A673 (cell line): ENCODE data around the gene BUD31. TPM values are rescaled to one million over a fixed set of nuclear protein-coding genes. Genes with fewer than 3 reads are reported as not detected.

ENCODE experiments used
- BruUV-seq: library from RNA; stranded (reverse); fragments of 400-500 nt; replicated peaks from 2 replicates; lab custom pipeline; 2021; lab: Mats Ljungman, UMichigan
- CTCF ChIA-PET: fragments of 300-600 bp; sonication (Branson Sonifier 250); formaldehyde crosslinking; loops from one replicate; lab custom pipeline; 2022; ENCODE audit warnings: antibody characterized with exemption; lab: Charles Lee
- POLR2A ChIA-PET: fragments of 300-600 bp; sonication (Branson Sonifier 250); formaldehyde crosslinking; loops from one replicate; lab custom pipeline; 2022; ENCODE audit warnings: antibody characterized with exemption; ENCODE audit not compliant: low non-redundant PET; lab: Charles Lee
- DNase-seq: peaks from one replicate; pipeline ENCODE4 v3.0.0-alpha.2; 2015; ENCODE audit warnings: low spot score
- H3K27ac ChIP-seq: fragments of 200-600 bp; sonication (generic); 2 replicates; pipeline ENCODE4 v1.5.1; 2016; ENCODE audit warnings: mixed run types, low read depth, mild to moderate bottlenecking, mixed read lengths, antibody characterized with exemption, low read length; ENCODE audit not compliant: poor library complexity, severe bottlenecking
- H3K27me3 ChIP-seq: fragments of 200-600 bp; sonication (generic); replicated peaks from 2 replicates; pipeline ENCODE4 v1.6.1; 2017; ENCODE audit warnings: mixed run types, low read depth, mild to moderate bottlenecking, mixed read lengths, antibody characterized with exemption, low read length; ENCODE audit not compliant: insufficient read depth, poor library complexity
- H3K36me3 ChIP-seq: fragments of 200-600 bp; sonication (generic); 2 replicates; pipeline ENCODE4 v1.6.1; 2016; ENCODE audit warnings: mixed run types, mild to moderate bottlenecking, mixed read lengths, antibody characterized with exemption, low read length; ENCODE audit not compliant: insufficient read depth, poor library complexity, severe bottlenecking
- H3K4me1 ChIP-seq: fragments of 200-600 bp; sonication (generic); 2 replicates; pipeline ENCODE4 v1.6.1; 2017; ENCODE audit warnings: mixed run types, mild to moderate bottlenecking, mixed read lengths, antibody characterized with exemption, low read length; ENCODE audit not compliant: insufficient read depth, poor library complexity, severe bottlenecking
- H3K4me3 ChIP-seq: fragments of 200-600 bp; sonication (generic); 2 replicates; pipeline ENCODE4 v1.5.1; 2016; ENCODE audit warnings: low read depth, mixed run types, mild to moderate bottlenecking, mixed read lengths, low read length; ENCODE audit not compliant: poor library complexity, severe bottlenecking
- H3K9me3 ChIP-seq: fragments of 200-600 bp; sonication (generic); 2 replicates; pipeline ENCODE4 v1.6.1; 2016; ENCODE audit warnings: mixed run types, low read depth, mild to moderate bottlenecking, mixed read lengths, antibody characterized with exemption, low read length; ENCODE audit not compliant: poor library complexity, severe bottlenecking
- EZH2 ChIP-seq: fragments of 200-600 bp; sonication (generic); IDR thresholded peaks from 2 replicates; pipeline ENCODE4 v1.6.1; 2017; ENCODE audit warnings: borderline replicate concordance, low read depth, mild to moderate bottlenecking, mixed read lengths, antibody characterized with exemption, low read length; ENCODE audit not compliant: poor library complexity, severe bottlenecking
- intact Hi-C: fragments of 100-400 bp; cut with micrococcal nuclease; formaldehyde crosslinking; loops from one replicate; pipeline ENCODE4 v1.10.0; 2022; ENCODE audit not compliant: unreplicated experiment
- total RNA-seq: library from RNA; stranded (reverse); gene quantifications from 2 replicates; pipeline ENCODE4 v1.2.3, GENCODE V29; 2021
- TF ChIP-seq, protein P1 (sequence below): fragments of 300-800, 200-600 bp; sonication (generic); conservative IDR thresholded peaks from 2 replicates; pipeline ENCODE4 v1.5.1; 2017; ENCODE audit warnings: low read depth, mild to moderate bottlenecking, antibody characterized with exemption, low read length, moderate library complexity, mixed read lengths

The BUD31 gene
- total RNA-seq, 1 experiment from 2014 or later = 194 TPM

DNA sequence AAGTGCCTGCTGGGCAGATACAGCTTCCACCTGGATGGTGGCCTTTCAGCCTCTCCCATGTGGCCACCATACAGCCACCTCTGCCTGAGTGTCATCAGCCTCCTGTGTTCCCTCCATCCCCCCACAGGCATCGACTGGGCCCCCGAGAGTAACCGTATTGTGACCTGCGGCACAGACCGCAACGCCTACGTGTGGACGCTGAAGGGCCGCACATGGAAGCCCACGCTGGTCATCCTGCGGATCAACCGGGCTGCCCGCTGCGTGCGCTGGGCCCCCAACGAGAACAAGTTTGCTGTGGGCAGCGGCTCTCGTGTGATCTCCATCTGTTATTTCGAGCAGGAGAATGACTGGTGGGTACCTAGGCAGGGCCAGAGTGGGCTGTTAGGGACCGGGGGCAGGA is 20.9 kb upstream of the BUD31 start:
- POLR2A ChIA-PET = no interaction called here
- Histone ChIP-seq H3K27me3 (no peaks in the 10 kb centered on the region), H3K4me1 (no peaks in the 10 kb centered on the region), H3K4me3 (no peak overlapping the region), H3K9me3 (no peaks in the 10 kb centered on the region), H3K36me3 (peaks cover 5% of the 10 kb centered on the region), H3K27ac (no peak overlapping the region)
- no peak for TF ChIP-seq EZH2
- TF ChIP-seq, protein P1, sequence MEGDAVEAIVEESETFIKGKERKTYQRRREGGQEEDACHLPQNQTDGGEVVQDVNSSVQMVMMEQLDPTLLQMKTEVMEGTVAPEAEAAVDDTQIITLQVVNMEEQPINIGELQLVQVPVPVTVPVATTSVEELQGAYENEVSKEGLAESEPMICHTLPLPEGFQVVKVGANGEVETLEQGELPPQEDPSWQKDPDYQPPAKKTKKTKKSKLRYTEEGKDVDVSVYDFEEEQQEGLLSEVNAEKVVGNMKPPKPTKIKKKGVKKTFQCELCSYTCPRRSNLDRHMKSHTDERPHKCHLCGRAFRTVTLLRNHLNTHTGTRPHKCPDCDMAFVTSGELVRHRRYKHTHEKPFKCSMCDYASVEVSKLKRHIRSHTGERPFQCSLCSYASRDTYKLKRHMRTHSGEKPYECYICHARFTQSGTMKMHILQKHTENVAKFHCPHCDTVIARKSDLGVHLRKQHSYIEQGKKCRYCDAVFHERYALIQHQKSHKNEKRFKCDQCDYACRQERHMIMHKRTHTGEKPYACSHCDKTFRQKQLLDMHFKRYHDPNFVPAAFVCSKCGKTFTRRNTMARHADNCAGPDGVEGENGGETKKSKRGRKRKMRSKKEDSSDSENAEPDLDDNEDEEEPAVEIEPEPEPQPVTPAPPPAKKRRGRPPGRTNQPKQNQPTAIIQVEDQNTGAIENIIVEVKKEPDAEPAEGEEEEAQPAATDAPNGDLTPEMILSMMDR = no peak
- no peak for DNase-seq
- no TSS peak for BruUV-seq
- CTCF ChIA-PET = no interaction called here
- intact Hi-C loops = no loop called here

DNA sequence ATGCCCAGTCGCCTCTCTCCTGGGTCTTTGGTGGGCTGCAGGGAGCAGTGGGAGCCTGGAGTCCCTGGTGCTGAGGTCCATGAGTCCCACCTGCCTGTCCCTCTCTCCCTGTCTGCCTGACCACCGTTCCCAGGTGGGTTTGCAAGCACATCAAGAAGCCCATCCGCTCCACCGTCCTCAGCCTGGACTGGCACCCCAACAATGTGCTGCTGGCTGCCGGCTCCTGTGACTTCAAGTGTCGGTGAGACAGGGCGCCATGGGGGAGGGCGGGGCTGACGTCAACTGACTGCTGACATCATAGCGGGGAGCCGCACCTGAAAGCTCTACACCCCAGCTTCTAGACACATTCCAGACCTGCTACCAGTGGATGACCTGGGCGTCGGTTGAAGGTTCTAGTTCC is 19.0 kb upstream of the BUD31 start:
- TF ChIP-seq, protein P1 = no peak
- TF ChIP-seq EZH2 = no peak
- H3K4me3 ChIP-seq = no peak overlapping the region
- H3K27ac ChIP-seq = no peak overlapping the region
- BruUV-seq = no TSS peak
- H3K36me3 ChIP-seq = peaks cover 10% of the 10 kb centered on the region
- no peak for DNase-seq
- no peaks in the 10 kb centered on the region for H3K9me3 ChIP-seq
- intact Hi-C loops = no loop called here
- CTCF ChIA-PET = no interaction called here
- H3K27me3 ChIP-seq = no peaks in the 10 kb centered on the region
- POLR2A ChIA-PET = no interaction called here
- peaks cover 4% of the 10 kb centered on the region for H3K4me1 ChIP-seq

DNA sequence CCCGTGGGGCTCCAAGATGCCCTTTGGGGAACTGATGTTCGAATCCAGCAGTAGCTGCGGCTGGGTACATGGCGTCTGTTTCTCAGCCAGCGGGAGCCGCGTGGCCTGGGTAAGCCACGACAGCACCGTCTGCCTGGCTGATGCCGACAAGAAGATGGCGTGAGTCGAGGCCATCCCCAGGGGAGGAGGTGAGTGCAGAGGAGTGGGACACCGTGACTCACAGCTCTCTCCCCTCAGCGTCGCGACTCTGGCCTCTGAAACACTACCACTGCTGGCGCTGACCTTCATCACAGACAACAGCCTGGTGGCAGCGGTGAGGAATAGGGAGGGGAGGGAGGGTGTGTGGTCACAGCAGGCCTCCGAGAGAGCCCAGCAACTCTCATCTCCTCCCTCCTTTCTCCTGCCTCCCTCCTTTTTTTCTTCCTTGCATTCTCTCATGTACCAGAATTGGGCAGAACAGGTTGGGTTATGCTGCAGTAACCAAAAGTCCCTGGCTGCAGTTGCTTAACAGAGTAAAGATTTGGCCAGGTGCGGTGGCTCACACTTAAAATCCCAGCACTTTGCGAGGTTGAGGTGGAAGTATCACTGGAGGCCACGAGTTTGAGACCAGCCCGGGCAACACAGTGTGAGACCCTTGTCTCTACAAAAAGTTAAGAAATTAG is 17.7 kb upstream of the BUD31 start:
- Histone ChIP-seq H3K4me3 (no peak overlapping the region), H3K4me1 (peaks cover 4% of the 10 kb centered on the region), H3K36me3 (peaks cover 15% of the 10 kb centered on the region), H3K9me3 (no peaks in the 10 kb centered on the region), H3K27me3 (no peaks in the 10 kb centered on the region), H3K27ac (no peak overlapping the region)
- no peak for DNase-seq
- CTCF ChIA-PET = no interaction called here
- TF ChIP-seq, protein P1 = no peak
- TF ChIP-seq EZH2 = no peak
- no TSS peak for BruUV-seq
- POLR2A ChIA-PET = no interaction called here
- intact Hi-C loops = no loop called here
